Esophagus (tissue), 2 donors: ENCODE data around the gene KMT2E. TPM values are rescaled to one million over a fixed set of nuclear protein-coding genes. Genes with fewer than 3 reads are reported as not detected.
"Not testable (repeated sequence)": the region's sequence is repeated elsewhere in the genome, so short reads cannot be mapped to it uniquely, and the experiment has no call there.

Experiments used
- H3K27ac ChIP-seq, 2 donors: one replicate each; pipeline ENCODE4 v1.5.1; 2013; ENCODE audit warnings: low read depth in 2 of 2, mild to moderate bottlenecking in 2 of 2, inconsistent platforms in 1 of 2, low read length in 1 of 2, moderate library complexity in 1 of 2
- H3K27me3 ChIP-seq, 2 donors: one replicate each; pipeline ENCODE4 v1.6.1; 2013; ENCODE audit warnings: low read length in 2 of 2, control low read depth in 1 of 2, mild to moderate bottlenecking in 1 of 2; ENCODE audit not compliant: insufficient read depth in 2 of 2, control insufficient read depth in 1 of 2
- H3K36me3 ChIP-seq, 2 donors: one replicate each; pipeline ENCODE4 v1.6.1; 2013; ENCODE audit warnings: low read length in 1 of 2; ENCODE audit not compliant: control insufficient read depth in 2 of 2, insufficient read depth in 2 of 2
- H3K4me1 ChIP-seq, 2 donors: one replicate each; pipeline ENCODE4 v1.6.1; 2013; ENCODE audit warnings: low read length in 1 of 2; ENCODE audit not compliant: control insufficient read depth in 2 of 2, insufficient read depth in 2 of 2
- H3K4me3 ChIP-seq, 2 donors: one replicate each; pipeline ENCODE4 v1.5.1; 2013; ENCODE audit warnings: low read length in 2 of 2, mild to moderate bottlenecking in 2 of 2, low read depth in 1 of 2, moderate library complexity in 1 of 2
- H3K9me3 ChIP-seq, 2 donors: one replicate each; pipeline ENCODE4 v1.6.1; 2013; ENCODE audit warnings: mild to moderate bottlenecking in 2 of 2, low read depth in 1 of 2, low read length in 1 of 2, moderate library complexity in 1 of 2; ENCODE audit not compliant: control insufficient read depth in 2 of 2, insufficient read depth in 1 of 2
- WGBS, 2 donors: extraction: QIAGEN DNeasy Blood & Tissue Kit; methylation state at CpG; one replicate each; pipeline ENCODE4 v1.1.7; 2013; 5-methylcytosine and 5-hydroxymethylcytosine counted together
- polyA plus RNA-seq, 2 donors: library from polyadenylated mRNA; stranded (reverse); fragments of 200-250 nt; gene quantifications; one replicate each; pipeline ENCODE4 v1.2.3, GENCODE V29; 2013
- donor health status: healthy with polysubstance abuse.
- donor health status: Bipolar disorder and iron deficiency.

Gene KMT2E
- polyA plus RNA-seq, 2 donors: 10.8 to 15.0 TPM

DNA sequence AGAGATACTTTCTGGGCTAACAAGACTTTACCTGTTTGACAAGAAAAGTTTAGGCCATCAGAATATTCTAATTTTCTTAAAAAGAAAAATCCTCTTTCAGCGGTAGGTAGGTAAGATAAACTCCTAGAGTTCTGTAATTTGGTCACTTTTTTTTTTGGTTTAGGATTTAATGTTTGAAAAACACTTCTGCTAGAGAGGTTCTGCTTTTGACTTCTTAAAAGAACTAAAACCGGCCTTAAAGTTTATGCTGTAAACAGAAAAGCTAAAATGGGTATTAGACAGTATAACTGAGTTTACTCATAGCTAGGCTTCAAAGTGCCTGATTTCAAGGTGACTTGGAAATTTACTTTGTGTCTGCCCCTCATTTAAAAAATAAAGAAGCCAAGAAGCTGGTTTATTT, 21.7 kb upstream of the KMT2E start:
- Histone ChIP-seq H3K27ac (no peak overlapping the region), H3K36me3 (peaks cover 0 to 8% of the 10 kb centered on the region in 2 donors), H3K4me3 (no peak overlapping the region), H3K27me3 (no peaks in the 10 kb centered on the region), H3K9me3 (no peaks in the 10 kb centered on the region), H3K4me1 (no peaks in the 10 kb centered on the region)
- WGBS, 2 donors: 85 to 88% methylated on average over 2 of the region's 2 CpGs

DNA sequence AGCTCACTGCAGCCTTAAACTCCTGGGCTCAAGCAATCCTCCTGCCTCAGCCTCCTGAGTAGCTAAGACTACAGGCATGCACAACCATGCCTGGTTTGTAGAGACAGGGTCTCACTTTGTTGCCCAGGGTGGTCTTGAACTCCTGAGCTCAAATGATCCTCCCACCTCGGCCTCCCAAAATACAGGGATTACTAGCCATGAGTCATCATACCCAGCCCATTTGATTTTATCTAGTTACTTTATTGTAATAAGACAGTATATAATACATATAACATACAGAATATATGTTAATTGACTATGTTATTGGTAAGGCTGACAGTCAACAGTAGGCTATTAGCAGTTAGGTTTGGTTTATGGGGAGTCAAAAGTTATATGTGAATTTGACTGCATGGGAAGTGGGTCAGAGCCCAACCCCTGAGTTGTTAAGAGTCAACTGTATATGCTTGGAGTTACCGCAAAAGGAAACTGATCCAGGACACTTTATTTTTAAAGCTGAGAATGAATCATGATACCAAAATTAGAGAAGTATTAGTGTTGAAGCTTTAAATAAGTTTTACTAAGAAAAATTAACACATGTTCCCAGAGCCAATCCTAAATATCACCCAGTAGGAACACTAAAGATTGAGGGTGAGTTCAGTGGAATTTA, 20.7 kb upstream of the KMT2E start:
- H3K27me3 ChIP-seq: no peaks in the 10 kb centered on the region
- no peaks in the 10 kb centered on the region for H3K9me3 ChIP-seq
- H3K36me3 ChIP-seq: peaks cover 0 to 8% of the 10 kb centered on the region in 2 donors
- 59 to 62% methylated on average over 2 of the region's 2 CpGs for WGBS, 2 donors
- no peak overlapping the region for H3K27ac ChIP-seq
- no peak overlapping the region for H3K4me3 ChIP-seq
- no peaks in the 10 kb centered on the region for H3K4me1 ChIP-seq

DNA sequence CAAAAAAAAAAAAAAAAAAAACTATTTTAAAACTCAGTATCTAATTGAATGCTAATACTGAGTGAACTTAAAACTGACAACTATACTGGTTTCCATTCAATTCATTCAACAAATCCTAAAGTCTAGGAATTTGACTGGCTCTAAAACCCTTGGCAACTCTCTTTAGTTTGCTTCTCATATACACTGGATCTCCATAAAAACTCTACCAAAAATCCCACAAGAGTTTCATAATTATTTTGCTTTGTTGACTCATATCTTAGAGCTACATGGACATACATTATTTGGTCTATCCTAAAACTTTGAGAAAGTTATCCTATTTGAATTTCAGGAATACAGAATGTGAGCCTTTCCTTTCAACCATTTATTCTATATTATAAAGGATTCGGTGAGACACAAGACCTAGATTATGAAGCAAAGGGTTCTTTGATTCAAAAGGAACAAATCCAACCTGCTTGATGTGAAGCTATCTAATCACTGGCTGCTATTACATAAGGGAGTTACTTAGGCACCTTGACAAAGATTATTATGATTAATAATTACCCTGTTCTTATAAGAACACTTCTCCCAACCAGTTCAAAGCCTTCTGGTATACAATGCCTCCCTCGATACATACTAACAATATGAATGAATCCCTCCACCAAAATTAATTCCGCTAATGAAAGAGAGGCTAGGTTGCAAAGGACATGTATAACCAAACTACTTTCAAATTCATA, 15.8 kb upstream of the KMT2E start:
- no peak overlapping the region for H3K4me3 ChIP-seq
- peaks cover 0 to 6% of the 10 kb centered on the region in 2 donors for H3K4me1 ChIP-seq
- WGBS, 2 donors: 67 to 81% methylated on average over 3 of the region's 3 CpGs
- no peaks in the 10 kb centered on the region for H3K9me3 ChIP-seq
- H3K36me3 ChIP-seq: peaks cover 0 to 6% of the 10 kb centered on the region in 2 donors
- H3K27me3 ChIP-seq: no peaks in the 10 kb centered on the region
- H3K27ac ChIP-seq: no peak overlapping the region

DNA sequence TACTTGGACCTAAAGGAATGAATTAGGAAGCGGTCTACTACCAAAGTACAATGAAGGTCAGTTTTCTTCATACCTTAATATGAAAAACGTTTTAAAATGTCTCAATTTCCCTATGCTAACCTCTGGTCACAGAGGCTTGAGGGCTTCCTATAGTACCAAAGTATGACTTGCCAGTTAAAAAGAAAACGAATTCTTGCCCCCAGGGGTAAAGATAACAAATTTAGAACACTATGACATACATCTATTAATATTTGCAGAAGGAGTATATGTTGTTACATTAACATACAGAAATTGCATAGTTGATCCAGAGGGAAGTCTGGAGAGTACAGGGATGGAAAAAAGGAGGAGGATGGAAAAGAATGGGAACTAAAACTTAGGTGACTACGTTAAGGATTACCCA, 13.8 kb upstream of the KMT2E start:
- 41 to 42% methylated on average over 4 of the region's 4 CpGs for WGBS, 2 donors
- Histone ChIP-seq H3K27me3 (no peaks in the 10 kb centered on the region), H3K9me3 (no peaks in the 10 kb centered on the region), H3K36me3 (peaks cover 0 to 6% of the 10 kb centered on the region in 2 donors), H3K4me1 (peaks cover 0 to 6% of the 10 kb centered on the region in 2 donors), H3K27ac (no peak overlapping the region), H3K4me3 (no peak overlapping the region)

DNA sequence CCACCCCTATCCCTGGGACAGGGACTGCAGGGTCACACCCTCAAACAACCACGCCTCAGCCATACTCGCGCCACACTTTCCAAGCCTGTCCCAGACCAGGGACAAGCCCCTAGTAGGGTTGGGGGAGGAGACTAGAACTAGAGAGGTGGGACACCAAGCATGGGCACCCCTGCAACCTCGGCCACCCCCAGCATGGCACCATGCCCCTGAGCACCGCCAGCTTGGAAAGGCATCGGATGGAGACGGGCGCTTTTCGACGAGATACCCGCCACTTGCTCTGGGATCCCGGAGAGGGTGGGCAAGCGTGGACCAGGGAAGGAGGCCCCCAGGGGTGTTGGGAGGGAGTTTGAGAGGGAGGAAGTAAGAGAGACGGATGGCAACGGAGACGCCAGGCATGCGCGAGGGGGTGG, 13.1 kb upstream of the KMT2E start:
- 93% methylated on average over 18 of the region's 18 CpGs for WGBS, 2 donors
- Histone ChIP-seq H3K4me1 (peaks cover 0 to 6% of the 10 kb centered on the region in 2 donors), H3K9me3 (no peaks in the 10 kb centered on the region), H3K27ac (no peak overlapping the region), H3K4me3 (no peak overlapping the region), H3K36me3 (peaks cover 0 to 6% of the 10 kb centered on the region in 2 donors), H3K27me3 (no peaks in the 10 kb centered on the region)

DNA sequence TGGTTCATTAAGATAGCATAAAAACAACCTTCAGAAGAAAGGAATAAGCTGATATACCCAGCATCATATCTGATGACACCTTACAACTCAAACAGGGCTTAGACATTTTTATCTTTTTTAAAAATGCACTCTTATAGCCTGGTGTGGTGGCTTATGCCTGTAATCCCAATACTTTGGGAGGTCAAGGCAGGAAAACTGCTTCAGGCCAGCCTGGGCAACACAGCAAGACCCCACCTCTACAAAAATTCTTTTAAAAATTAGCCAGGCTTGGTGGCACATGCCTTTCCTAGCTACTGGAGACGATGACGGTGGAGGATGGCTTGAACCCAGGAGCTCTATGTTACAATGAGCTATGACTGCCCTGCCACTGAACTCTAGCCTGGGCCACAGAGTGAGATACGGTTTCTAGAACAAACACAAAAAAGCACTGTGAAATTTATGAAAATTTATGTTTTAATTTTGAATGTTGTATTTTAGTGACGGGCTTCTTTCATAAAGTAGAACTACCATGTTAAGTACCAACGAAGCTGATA, 12.3 kb upstream of the KMT2E start:
- Histone ChIP-seq H3K4me1 (peaks cover 0 to 6% of the 10 kb centered on the region in 2 donors), H3K27me3 (no peaks in the 10 kb centered on the region), H3K9me3 (no peaks in the 10 kb centered on the region), H3K36me3 (peaks cover 0 to 6% of the 10 kb centered on the region in 2 donors), H3K4me3 (no peak overlapping the region), H3K27ac (peak overlapping the region in 1 of 2 donors; percentile 9)
- WGBS, 2 donors: 82 to 84% methylated on average over 5 of the region's 5 CpGs

DNA sequence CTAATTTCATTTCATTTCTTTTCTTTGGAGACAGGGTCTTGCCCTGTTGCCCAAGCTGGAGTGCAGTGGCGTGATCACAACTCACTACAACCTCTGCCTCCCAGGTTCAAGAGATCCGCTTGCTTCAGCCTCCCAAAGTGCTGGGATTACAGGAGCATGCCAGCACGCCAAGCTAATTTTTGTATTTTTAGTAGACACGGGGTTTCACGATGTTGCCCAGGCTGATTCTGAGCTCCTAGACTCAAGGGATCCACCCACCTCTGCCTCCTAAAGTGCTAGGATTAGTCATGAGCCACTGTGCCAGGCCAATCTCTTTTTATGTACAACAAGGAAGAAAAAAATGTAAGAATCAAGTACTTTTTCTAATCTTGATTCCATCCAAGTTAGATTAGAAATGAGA, 10.7 kb upstream of the KMT2E start:
- Histone ChIP-seq H3K9me3 (no peaks in the 10 kb centered on the region), H3K27ac (peak overlapping the region; percentile 62 to 85), H3K36me3 (peaks cover 0 to 6% of the 10 kb centered on the region in 2 donors), H3K4me1 (peaks cover 0 to 6% of the 10 kb centered on the region in 2 donors), H3K27me3 (no peaks in the 10 kb centered on the region), H3K4me3 (no peak overlapping the region)
- WGBS, 2 donors: 17 to 18% methylated on average over 5 of the region's 5 CpGs

DNA sequence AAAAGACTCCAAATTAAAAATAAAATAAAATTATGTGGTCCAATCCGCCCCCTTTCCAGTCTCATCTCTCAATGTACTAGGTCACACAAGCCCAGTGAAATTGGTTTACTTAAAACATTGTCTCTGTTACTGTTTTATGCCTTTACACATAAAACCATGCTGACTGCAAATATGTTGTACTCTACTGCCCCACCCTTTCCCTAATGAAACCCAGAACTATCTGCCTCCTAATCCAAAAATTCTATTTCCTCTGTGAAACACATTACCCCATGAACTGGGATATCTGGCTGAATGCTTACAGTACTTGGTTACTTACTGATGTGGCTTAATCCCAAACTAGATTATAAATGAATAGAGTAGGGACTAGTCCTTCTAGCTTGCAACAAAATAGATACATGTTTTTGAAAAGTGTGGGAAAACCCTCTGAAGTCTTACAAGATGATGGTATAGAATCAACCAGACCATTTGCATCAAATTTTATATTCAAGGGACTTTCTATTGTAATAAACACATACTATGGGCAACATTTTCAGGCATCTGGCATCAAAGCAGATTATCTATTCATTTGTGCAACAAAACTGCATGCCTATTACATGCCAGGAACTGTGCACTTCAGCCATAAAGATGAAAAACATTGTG, 10.0 kb upstream of the KMT2E start:
- Histone ChIP-seq H3K9me3 (no peaks in the 10 kb centered on the region), H3K27ac (peak overlapping the region in 1 of 2 donors; percentile 62), H3K4me1 (peaks cover 0 to 6% of the 10 kb centered on the region in 2 donors), H3K4me3 (no peak overlapping the region), H3K36me3 (peaks cover 0 to 6% of the 10 kb centered on the region in 2 donors), H3K27me3 (no peaks in the 10 kb centered on the region)
- WGBS, 2 donors: 64 to 78% methylated on average over 1 of the region's 1 CpG

DNA sequence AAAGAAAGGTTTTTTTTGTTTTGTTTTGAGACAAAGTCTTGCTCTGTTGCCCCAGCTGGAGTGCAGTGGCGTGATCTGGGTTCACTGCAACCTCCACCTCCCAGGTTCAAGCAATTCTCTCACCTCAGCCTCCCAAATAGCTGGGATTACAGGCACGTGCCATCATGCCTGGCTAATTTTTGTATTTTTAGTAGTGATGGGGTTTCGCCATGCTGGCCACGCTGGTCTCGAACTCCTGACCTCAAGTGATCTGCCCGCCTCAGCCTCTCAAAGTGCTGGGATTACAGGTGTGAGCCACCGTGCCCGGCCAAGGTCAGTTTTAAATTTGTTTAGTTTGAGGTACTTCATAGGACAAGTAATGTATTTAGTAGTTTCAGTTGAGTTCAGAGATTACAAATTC, 9.0 kb upstream of the KMT2E start:
- not testable (repeated sequence) for H3K27ac ChIP-seq, H3K36me3 ChIP-seq, H3K4me3 ChIP-seq, H3K27me3 ChIP-seq, H3K9me3 ChIP-seq, H3K4me1 ChIP-seq
- 82 to 87% methylated on average over 8 of the region's 8 CpGs for WGBS, 2 donors
